ENCODE measurements around the gene BRD1.

BRD1 gene

GRCh38 chr22:49751318-49751965 lies 76.2 kb downstream of the BRD1 start:
- no peak for DNase-seq (ENCODE audit: low spot score)
- TF ChIP-seq CTCF (conservative IDR thresholded peaks at IDR 0.05; ENCODE audit: low read depth): no peak
- ChIA-PET POLR2A (ENCODE audit: low non-redundant PET) (no interaction called here), CTCF (no interaction called here)
- H3K27ac ChIP-seq: no peak overlapping the region

- DNase-seq (ENCODE audit: low spot score): no peak
- CTCF ChIA-PET: no interaction called here
- TF ChIP-seq CTCF (conservative IDR thresholded peaks at IDR 0.05; ENCODE audit: low read depth): no peak
- H3K27ac ChIP-seq: no peak overlapping the region
- POLR2A ChIA-PET (ENCODE audit: low non-redundant PET): no interaction called here
Measured at GRCh38 chr22:49749885-49750510, 77.7 kb downstream of the BRD1 start.

- no peak for DNase-seq (ENCODE audit: low spot score)
- TF ChIP-seq CTCF (conservative IDR thresholded peaks at IDR 0.05; ENCODE audit: low read depth): no peak
- no peak overlapping the region for H3K27ac ChIP-seq
- ChIA-PET CTCF (no interaction called here), POLR2A (ENCODE audit: low non-redundant PET) (no interaction called here)
Measured at GRCh38 chr22:49749227-49749626, 78.4 kb downstream of the BRD1 start.

GRCh38 chr22:49748514-49748913 lies 79.2 kb downstream of the BRD1 start:
- DNase-seq (ENCODE audit: low spot score): no peak
- H3K27ac ChIP-seq: no peak overlapping the region
- CTCF ChIA-PET: no interaction called here
- TF ChIP-seq CTCF (conservative IDR thresholded peaks at IDR 0.05; ENCODE audit: low read depth): no peak
- POLR2A ChIA-PET (ENCODE audit: low non-redundant PET): no interaction called here

- CTCF ChIA-PET: interaction anchor here (0.6 kb wide), 1 partner anchor 10 kb away, joined by 3 read pairs; no protein-coding TSS in a partner anchor
- H3K27ac ChIP-seq: no peak overlapping the region
- POLR2A ChIA-PET (ENCODE audit: low non-redundant PET): no interaction called here
- no peak for DNase-seq (ENCODE audit: low spot score)
- no peak for TF ChIP-seq CTCF (conservative IDR thresholded peaks at IDR 0.05; ENCODE audit: low read depth)
Measured at GRCh38 chr22:49747716-49748115, 80.0 kb downstream of the BRD1 start.

GRCh38 chr22:49747130-49747529 lies 80.5 kb downstream of the BRD1 start:
- H3K27ac ChIP-seq: no peak overlapping the region
- CTCF ChIA-PET: no interaction called here
- POLR2A ChIA-PET (ENCODE audit: low non-redundant PET): no interaction called here
- no peak for TF ChIP-seq CTCF (conservative IDR thresholded peaks at IDR 0.05; ENCODE audit: low read depth)
- DNase-seq (ENCODE audit: low spot score): no peak
